ENCODE results near the gene CNTNAP5.

Gene CNTNAP5

GRCh38 chr2:124535816-124536215, 510.7 kb downstream of the CNTNAP5 start:
- DNase-seq (ENCODE audit: low read depth in 2 of 2, low spot score in 1 of 2), result no peak

GRCh38 chr2:124536591-124536990, 511.5 kb downstream of the CNTNAP5 start:
- DNase-seq (ENCODE audit: low read depth in 2 of 2, low spot score in 1 of 2), result no peak

DNA sequence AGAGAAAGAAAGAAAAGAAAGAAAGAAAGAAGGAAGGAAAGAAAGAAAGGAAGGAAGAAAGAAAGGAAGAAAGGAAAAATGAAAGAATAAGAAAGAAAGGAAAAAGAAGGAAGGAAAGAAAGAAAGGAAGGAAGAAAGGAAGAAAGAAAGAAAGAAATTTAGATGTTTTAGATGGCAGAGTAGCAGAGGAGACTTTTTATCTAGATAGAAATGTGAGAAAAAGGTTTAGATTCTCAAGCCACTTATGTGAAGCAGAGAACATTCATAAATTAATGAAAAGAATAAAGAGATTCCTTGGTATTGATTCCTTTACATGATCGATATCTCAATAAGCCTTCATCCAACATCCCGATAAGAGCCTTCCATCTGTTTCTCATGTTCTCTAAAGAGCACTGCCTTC, 513.5 kb downstream of the CNTNAP5 start:
- DNase-seq (ENCODE audit: low read depth in 2 of 2, low spot score in 1 of 2), result no peak

DNA sequence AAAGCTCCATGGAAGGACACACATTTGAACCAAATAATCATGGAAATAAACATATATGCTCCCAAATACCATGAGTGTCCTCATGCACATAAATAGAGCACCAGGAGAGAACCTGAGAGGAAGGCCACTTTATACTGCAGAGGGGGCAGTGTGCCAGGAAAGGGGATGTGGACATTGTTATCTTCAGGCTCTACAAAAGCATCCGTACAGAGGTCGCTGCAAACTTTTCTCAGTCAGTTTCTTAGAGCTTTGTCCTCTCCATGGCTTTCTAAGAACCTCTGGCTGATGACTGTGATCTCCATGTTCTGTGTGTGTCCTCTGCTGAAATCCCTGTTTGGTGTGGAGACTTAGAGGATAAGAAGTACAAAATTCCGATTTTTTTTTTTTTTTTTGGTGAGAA, 515.7 kb downstream of the CNTNAP5 start:
- DNase-seq (ENCODE audit: low read depth in 2 of 2, low spot score in 1 of 2), result no peak

- DNase-seq (ENCODE audit: low read depth in 2 of 2, low spot score in 1 of 2), result no peak
Observed at GRCh38 chr2:124542932-124543640, 518.0 kb downstream of the CNTNAP5 start.

DNA sequence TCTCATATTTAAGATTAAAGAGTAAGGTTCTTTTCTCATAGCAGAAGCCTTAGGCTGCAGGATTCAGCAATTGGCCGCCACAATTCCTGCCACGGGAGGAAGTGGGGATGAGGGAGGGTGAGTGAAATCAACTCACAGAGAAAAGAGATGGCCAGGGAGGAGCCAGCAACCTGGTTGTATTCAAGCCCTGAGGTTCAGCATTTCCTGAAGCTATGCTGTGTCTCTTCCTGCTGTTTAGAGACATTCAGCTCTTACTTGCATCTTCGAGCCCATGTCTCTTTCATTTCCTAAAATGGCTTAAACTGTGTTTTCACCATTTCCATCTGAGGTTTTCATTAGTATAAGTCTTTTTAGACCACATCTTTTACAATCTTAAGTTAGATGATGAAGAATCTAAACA, 522.6 kb downstream of the CNTNAP5 start:
- DNase-seq (ENCODE audit: low read depth in 2 of 2, low spot score in 1 of 2), result no peak

DNA sequence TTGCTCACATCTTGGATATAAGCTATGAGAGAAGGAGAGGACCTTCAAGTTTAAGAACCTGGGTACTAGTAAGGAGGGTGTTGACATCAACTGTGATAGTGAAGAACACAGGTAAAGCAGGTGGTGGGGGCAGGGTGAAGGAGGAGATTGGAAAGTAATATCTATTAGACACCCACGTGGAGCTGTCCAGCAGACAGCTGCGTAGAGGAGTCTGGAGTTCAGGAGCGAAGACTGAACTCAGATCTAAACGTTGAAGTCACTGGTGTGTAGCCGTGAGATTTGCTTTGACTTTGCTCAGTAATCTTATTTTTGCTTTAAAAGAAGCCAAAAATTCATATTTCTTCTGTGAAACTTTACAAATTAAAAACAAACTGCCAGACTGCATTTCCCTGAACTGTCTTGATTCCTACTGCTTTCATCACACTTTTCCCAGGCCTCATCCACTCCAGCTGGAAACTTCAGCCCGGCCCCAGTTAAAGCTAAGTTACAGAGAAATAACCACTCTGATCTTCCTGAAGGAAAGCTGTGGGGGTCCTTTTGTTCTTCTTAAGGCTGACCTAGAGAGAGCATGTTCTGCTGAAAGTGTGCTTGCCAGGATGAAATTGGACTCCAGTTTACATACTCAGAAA, 533.3 kb downstream of the CNTNAP5 start:
- no peak for DNase-seq (ENCODE audit: low read depth in 2 of 2, low spot score in 1 of 2)

DNA sequence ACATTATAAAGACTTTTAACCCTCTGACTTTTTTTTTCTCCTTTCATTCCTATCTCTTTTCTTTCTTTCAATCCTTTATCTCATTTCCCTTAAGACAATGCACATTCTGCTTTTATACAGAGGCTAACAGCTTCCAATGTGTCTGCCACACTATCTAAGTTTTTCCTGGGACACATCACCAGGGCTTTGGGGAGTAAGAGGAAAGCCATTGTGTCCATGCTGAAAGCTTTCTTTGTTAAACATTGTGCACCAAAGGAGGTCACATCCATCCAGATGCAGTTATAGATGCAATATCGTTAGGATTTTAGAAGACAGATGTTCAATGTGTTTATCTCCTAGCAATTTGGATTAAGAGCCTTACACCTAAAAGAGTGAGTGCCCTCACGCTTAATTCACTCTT, 534.1 kb downstream of the CNTNAP5 start:
- DNase-seq (ENCODE audit: low read depth in 2 of 2, low spot score in 1 of 2), result no peak

DNA sequence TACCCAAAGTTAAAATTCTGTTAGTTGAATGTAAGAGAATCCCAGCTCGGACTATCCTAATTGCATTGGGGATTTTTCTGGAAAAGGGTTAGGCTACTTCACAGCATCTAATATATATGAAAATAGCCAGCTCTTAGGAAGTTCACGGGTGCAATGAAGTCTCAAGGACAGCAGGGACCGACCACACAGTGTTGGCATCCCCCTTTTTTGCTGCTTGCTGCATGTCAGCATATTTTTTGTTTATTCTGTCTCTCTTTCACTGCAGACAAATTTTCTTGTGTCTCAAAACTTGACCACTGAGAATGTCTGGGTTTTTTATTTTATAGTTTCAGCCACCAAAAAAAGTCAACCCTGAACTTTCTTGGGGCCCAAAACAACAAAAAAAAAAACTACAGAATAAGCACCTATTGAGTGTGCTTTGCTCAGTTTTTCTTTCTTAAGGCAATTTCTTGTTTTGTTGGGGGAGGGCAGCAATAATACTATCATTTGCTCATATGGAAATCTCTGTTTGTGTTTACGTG, 535.6 kb downstream of the CNTNAP5 start:
- no peak for DNase-seq (ENCODE audit: low read depth in 2 of 2, low spot score in 1 of 2)

DNA sequence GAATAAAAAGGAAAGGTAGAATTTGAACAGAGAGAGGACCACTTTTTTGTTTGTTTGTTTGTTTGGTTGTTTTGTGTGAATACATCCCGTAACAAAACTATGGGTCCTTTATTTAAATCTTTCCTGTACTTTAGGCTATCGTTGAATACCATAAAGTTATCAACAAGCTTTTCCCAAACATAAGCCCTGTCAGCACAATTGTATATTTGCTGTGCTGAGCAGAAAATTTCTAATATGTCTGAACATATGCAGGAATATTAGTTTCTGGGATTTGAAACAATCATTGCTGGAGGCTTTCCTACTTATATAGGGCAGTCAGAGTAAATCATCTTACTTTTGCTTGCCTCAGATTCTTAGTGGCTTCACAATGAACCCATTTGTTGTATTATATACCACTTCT, 536.4 kb downstream of the CNTNAP5 start:
- no peak for DNase-seq (ENCODE audit: low read depth in 2 of 2, low spot score in 1 of 2)

GRCh38 chr2:124563426-124563825, 538.3 kb downstream of the CNTNAP5 start:
- no peak for DNase-seq (ENCODE audit: low read depth in 2 of 2, low spot score in 1 of 2)

DNA sequence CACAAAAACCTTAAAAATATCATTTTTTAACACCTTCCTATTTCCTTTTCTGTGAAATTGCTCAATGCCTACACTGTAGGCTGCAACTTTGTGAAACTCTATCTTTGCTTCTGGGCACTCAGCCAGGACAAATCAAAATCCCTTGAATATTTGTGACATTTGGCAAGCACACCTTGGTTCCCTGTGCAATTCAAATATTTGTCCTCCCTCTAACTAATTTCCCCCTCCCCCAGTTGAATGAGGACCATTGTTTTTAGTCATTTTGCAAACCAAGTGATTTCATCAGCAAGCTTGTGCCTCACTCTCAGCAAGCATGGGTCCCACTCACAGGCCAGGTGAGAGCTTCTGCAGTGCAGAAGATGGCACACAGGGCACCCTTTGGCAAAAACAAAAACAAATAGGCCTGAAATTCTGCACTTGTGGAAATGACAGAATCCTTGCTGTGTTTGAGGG, 541.5 kb downstream of the CNTNAP5 start:
- no peak for DNase-seq (ENCODE audit: low read depth in 2 of 2, low spot score in 1 of 2)

DNA sequence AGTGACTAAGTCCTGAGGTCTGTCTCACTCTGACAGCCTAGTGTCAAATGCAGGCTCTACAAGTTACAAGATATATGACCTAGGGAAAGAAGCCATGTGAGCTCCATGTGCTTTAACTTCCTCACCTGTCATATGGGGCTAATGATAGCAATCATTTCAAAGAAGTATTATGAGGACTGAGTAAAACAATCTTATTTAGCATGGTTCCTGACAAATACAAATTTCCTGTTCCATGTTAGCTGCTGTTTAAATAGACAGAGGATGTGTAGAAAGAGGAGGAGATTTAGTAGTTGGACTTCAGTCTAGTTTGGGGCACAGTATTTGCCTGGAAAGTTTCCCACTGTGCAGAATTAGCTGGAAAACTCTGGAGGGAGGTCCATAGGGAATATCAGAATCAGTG, 545.8 kb downstream of the CNTNAP5 start:
- DNase-seq (ENCODE audit: low read depth in 2 of 2, low spot score in 1 of 2), result no peak

DNA sequence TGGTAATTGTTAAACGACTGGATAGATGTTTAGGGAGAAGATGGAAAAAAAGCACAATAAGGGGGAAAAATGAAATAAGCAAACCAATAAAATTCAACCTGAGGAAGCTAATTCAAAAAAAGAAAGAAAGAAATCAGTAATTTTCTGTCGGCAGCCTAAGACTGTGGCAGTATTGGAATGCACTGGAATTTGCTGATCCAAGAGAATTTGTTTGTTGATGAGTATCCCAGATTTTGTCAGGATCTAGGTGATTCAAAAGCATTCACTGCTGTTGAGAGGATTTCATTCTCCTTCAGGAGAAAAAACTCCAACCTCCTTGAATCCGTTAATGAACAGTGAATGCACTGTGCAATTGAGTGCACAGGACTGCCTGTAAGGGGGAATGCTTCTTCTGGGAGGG, 546.7 kb downstream of the CNTNAP5 start:
- no peak for DNase-seq (ENCODE audit: low read depth in 2 of 2, low spot score in 1 of 2)

GRCh38 chr2:124572934-124573634, 548.0 kb downstream of the CNTNAP5 start:
- no peak for DNase-seq (ENCODE audit: low read depth in 2 of 2, low spot score in 1 of 2)

DNA sequence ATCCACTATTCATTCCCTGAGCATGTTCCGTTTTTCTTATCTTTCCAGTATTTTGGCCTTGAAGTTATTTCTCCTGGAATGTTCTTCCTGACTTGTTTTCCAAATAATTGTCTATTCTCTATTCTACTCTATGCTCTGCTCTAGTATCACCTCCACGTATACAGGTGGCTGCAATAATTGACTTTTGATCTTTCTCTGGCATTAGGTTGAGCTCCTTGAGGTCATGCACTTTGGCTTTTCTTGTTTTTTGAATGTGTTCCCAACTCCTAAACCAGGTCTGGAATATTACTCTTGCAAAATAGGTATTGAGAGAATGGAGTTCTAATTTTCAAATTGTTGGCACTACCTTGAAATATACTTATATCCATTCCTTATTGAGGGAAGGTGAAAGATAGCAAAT, 550.4 kb downstream of the CNTNAP5 start:
- DNase-seq (ENCODE audit: low read depth in 2 of 2, low spot score in 1 of 2), result no peak

DNA sequence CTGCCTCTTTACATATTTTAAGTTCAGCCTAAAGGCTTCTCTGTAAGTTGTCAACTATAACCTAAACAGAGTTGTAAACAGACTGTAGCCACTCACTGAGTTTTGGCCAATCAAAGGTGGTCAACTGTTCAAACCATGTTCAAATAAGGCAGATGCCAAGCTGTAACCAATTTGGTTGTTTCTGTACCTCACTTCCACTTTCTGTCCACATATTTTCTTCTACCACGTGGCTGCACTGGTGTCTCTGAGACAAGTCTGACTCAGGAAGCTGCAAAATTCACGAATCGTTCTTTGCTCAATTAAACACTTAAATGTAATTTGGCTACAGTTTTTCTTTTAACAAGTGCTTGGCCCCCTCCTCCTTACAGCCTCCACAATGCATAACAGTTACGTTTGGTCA, 555.2 kb downstream of the CNTNAP5 start:
- DNase-seq (ENCODE audit: low read depth in 2 of 2, low spot score in 1 of 2), result no peak

- no peak for DNase-seq (ENCODE audit: low read depth in 2 of 2, low spot score in 1 of 2)
Observed at GRCh38 chr2:124582387-124582786, 557.3 kb downstream of the CNTNAP5 start.

DNA sequence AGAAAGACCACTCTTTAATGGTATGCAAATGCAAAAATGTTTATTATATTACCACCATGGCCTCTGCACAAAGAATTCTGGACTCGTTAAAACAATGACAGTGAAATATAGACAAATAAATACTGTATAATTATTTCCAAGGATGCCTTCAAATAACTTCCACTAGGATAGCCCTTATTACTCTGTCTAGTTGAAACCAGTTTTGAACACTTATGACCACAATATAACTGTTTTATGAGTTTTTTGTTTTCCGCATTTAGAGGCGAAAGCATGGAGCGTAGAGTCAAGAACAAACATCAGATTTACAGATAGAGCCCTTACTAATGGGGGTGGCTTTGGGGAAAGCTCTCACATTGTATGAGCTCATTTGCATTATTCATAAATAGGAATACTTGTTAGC, 559.5 kb downstream of the CNTNAP5 start:
- DNase-seq (ENCODE audit: low read depth in 2 of 2, low spot score in 1 of 2), result no peak

DNA sequence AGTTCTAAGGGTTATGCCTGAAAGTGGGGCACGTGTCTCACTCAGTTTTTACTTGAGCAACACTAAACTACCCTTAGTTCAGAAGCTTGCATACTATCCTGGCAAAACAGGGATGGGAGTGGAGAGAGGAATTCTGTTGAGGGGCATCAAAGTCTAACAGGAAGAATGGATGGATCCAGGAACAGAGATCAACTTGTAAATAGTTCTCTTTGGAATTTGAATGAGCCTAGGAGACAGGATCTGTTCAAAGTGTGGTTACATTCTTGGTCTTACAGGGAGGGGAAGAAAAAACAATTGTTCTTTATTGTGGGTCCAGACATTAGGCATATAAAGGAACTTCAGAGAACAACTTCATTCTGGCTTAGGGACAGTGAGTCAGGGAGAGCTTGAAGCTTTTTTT, 560.2 kb downstream of the CNTNAP5 start:
- DNase-seq (ENCODE audit: low read depth in 2 of 2, low spot score in 1 of 2), result no peak

GRCh38 chr2:124586210-124586609, 561.1 kb downstream of the CNTNAP5 start:
- no peak for DNase-seq (ENCODE audit: low read depth in 2 of 2, low spot score in 1 of 2)

DNA sequence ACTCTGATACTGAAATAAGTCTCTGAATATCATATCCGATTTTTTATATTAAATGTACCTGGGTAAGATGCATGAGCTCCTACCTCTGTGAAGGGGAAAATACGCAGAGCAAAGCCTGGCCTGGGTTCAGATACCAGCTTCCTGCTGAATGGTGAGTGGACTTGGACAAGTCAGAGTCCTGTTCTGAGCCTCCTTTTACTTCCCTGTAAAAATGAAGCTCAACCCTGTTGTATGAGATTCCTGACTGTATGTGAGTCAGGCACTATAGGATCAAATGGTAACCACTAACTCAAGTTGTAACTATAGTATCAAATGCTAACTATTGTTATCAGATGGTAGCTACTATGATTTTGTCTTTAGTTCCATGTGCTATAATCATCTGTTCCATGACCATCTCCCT, 561.7 kb downstream of the CNTNAP5 start:
- DNase-seq (ENCODE audit: low read depth in 2 of 2, low spot score in 1 of 2), result no peak
